ENCODE measurements around the gene SCML1.

- no peak for TF ChIP-seq CTCF (IDR thresholded peaks at IDR 0.05; ENCODE audit: low read depth, low read length, poor library complexity, severe bottlenecking)
- TF ChIP-seq EZH2phosphoT487 (IDR thresholded peaks at IDR 0.05; ENCODE audit: borderline replicate concordance, low read length): no peak
These were observed 826 bp upstream of the SCML1 start for GRCh38 chrX:17736478-17736855.
